MCF 10A (cell line): Measurements from ENCODE around the gene CCDC83. TPM values are rescaled to one million over a fixed set of nuclear protein-coding genes. Genes with fewer than 3 reads are reported as not detected.

Source experiments
- BruUV-seq: library from RNA; stranded (reverse); fragments of 400-500 nt; replicated peaks from 2 replicates; lab custom pipeline; 2021; lab: Mats Ljungman, UMichigan
- CTCF ChIA-PET: fragments of 300-600 bp; sonication (Branson Sonifier 250); formaldehyde crosslinking; extraction: SDS; loops from one replicate; lab custom pipeline; 2021; ENCODE audit warnings: antibody characterized with exemption, inconsistent platforms; lab: Yijun Ruan, JAX
- POLR2A ChIA-PET: fragments of 300-600, 350-650 bp; sonication (Branson Sonifier 250); formaldehyde crosslinking; extraction: SDS; loops from one replicate; lab custom pipeline; 2020; ENCODE audit warnings: antibody characterized with exemption, inconsistent platforms; lab: Yijun Ruan, JAX
- DNase-seq: peaks from one replicate; pipeline ENCODE4 v3.0.0-alpha.2; 2018; ENCODE audit not compliant: unreplicated experiment
- H3K27ac Mint-ChIP-seq: one replicate; pipeline ENCODE4 v1.8.0; 2022; ENCODE audit warnings: mild to moderate bottlenecking, low read depth, mixed read lengths; ENCODE audit not compliant: unreplicated experiment
- H3K27me3 Mint-ChIP-seq: one replicate; pipeline ENCODE4 v1.8.0; 2022; ENCODE audit warnings: mixed read lengths; ENCODE audit not compliant: insufficient read depth, unreplicated experiment
- H3K36me3 Mint-ChIP-seq: one replicate; pipeline ENCODE4 v1.8.0; 2022; ENCODE audit warnings: mild to moderate bottlenecking, moderate library complexity, mixed read lengths; ENCODE audit not compliant: insufficient read depth, unreplicated experiment
- H3K4me1 Mint-ChIP-seq: one replicate; pipeline ENCODE4 v1.8.0; 2022; ENCODE audit warnings: mixed read lengths; ENCODE audit not compliant: insufficient read depth, unreplicated experiment
- H3K4me3 Mint-ChIP-seq: one replicate; pipeline ENCODE4 v1.8.0; 2022; ENCODE audit warnings: mild to moderate bottlenecking, moderate library complexity, mixed read lengths; ENCODE audit not compliant: unreplicated experiment
- H3K9me3 Mint-ChIP-seq: one replicate; pipeline ENCODE4 v1.8.0; 2022; ENCODE audit warnings: mixed read lengths; ENCODE audit not compliant: unreplicated experiment
- CTCF ChIP-seq: fragments of 200-600 bp; IDR thresholded peaks from one replicate; pipeline ENCODE4 v1.8.0; 2022; ENCODE audit warnings: antibody characterized with exemption, mild to moderate bottlenecking; ENCODE audit not compliant: unreplicated experiment
- intact Hi-C: fragments of 100-400 bp; cut with micrococcal nuclease; formaldehyde crosslinking; loops from 2 replicates; pipeline ENCODE4 v1.14.1; 2022
- total RNA-seq: library from RNA; stranded (reverse); gene quantifications from 2 replicates; pipeline ENCODE4 v1.2.3, GENCODE V29; 2022

The CCDC83 gene
- total RNA-seq, 1 experiment from 2014 or later = not detected

GRCh38 chr11:85934596-85935169, 79.5 kb downstream of the CCDC83 start:
- DNase-seq = no peak
- Mint-ChIP-seq H3K9me3 (no peaks in the 10 kb centered on the region), H3K27me3 (peaks cover 11% of the 10 kb centered on the region), H3K4me1 (no peaks in the 10 kb centered on the region), H3K27ac (no peak overlapping the region), H3K4me3 (no peak overlapping the region), H3K36me3 (no peaks in the 10 kb centered on the region)
- BruUV-seq = no TSS peak
- no peak for TF ChIP-seq CTCF
- intact Hi-C loops = no loop called here
- ChIA-PET CTCF (no interaction called here), POLR2A (no interaction called here)

- no peaks in the 10 kb centered on the region for H3K4me1 Mint-ChIP-seq
Measured at GRCh38 chr11:85935751-85936150, 80.6 kb downstream of the CCDC83 start.

GRCh38 chr11:85937835-85938234, 82.7 kb downstream of the CCDC83 start:
- Mint-ChIP-seq H3K4me3 (no peak overlapping the region), H3K36me3 (no peaks in the 10 kb centered on the region), H3K4me1 (no peaks in the 10 kb centered on the region), H3K27ac (no peak overlapping the region), H3K27me3 (no peaks in the 10 kb centered on the region), H3K9me3 (no peaks in the 10 kb centered on the region)
- ChIA-PET POLR2A (no interaction called here), CTCF (no interaction called here)
- no peak for DNase-seq
- intact Hi-C loops = no loop called here
- no TSS peak for BruUV-seq
- TF ChIP-seq CTCF = no peak

More at GRCh38 chr11:85935751-85936150, 80.6 kb downstream of the CCDC83 start:
- DNase-seq = no peak
- Mint-ChIP-seq H3K27me3 (peaks cover 11% of the 10 kb centered on the region), H3K36me3 (no peaks in the 10 kb centered on the region), H3K4me3 (no peak overlapping the region), H3K9me3 (no peaks in the 10 kb centered on the region), H3K27ac (no peak overlapping the region)
- ChIA-PET POLR2A (no interaction called here), CTCF (no interaction called here)
- TF ChIP-seq CTCF = no peak
- no TSS peak for BruUV-seq
- intact Hi-C loops = no loop called here

- DNase-seq = no peak
- BruUV-seq = no TSS peak
- intact Hi-C loops = loop anchor here (10.0 kb wide), 3 partner anchors 245 to 875 kb away; no protein-coding TSS in a partner anchor
- H3K9me3 Mint-ChIP-seq = no peaks in the 10 kb centered on the region
- no peaks in the 10 kb centered on the region for H3K27me3 Mint-ChIP-seq
- H3K4me3 Mint-ChIP-seq = no peak overlapping the region
- TF ChIP-seq CTCF = no peak
- ChIA-PET CTCF (interaction anchor here (0.6 to 1.7 kb wide), 3 partner anchors 15 to 196 kb away, joined by 3 read pairs; no protein-coding TSS in a partner anchor), POLR2A (no interaction called here)
- H3K4me1 Mint-ChIP-seq = no peaks in the 10 kb centered on the region
- H3K36me3 Mint-ChIP-seq = no peaks in the 10 kb centered on the region
- H3K27ac Mint-ChIP-seq = no peak overlapping the region
Measured at GRCh38 chr11:85939099-85940015, 84.2 kb downstream of the CCDC83 start.
